HG02943 (cell line): Measurements from ENCODE around the gene GALNTL6.

Experiments used
- ATAC-seq: cut with Tn5 transposase; IDR thresholded peaks from one replicate; pipeline ENCODE4 v1.9.1; 2021; ENCODE audit warnings: mild to moderate bottlenecking, low read depth, moderate library complexity; ENCODE audit not compliant: unreplicated experiment

GALNTL6 gene

GRCh38 chr4:172099376-172099775, 286.2 kb downstream of the GALNTL6 start:
- no peak for ATAC-seq

DNA sequence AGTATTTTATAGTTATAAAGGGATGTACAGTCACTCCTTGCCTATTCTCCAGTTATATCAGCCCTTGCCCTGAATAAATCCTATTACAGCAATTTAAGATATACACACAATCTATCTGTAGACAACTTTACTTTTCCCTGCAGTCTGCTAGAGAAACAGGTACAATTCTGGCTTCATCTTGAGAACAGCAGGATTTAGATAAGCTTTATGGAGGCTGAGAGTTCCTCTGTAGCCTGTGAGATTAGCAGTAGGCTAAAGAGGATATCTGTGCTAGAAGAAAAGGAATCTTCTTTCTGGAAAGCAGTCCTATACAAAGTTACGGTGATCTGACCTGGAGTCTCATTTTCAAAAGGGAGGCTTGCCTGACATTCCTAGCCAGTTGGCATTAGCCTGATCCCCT, 290.3 kb downstream of the GALNTL6 start:
- ATAC-seq, result no peak

DNA sequence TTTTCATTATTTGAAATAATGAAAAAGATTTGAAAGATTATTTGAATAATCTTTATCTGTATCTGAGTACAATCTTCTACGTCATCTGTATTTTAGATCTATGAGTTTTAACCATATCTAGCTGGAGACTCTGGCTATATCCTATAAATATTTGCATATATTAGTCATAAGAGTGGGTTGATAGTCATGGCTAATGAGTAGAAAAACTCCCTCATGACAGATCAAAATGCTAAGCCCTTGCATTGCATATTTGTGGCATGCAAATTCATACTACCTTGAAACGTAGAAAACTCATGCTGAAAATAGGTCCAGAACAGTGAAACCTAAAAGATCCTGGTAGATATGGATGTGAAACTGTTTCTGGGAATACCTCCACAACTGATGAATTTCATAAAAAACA, 291.3 kb downstream of the GALNTL6 start:
- ATAC-seq, result no peak

DNA sequence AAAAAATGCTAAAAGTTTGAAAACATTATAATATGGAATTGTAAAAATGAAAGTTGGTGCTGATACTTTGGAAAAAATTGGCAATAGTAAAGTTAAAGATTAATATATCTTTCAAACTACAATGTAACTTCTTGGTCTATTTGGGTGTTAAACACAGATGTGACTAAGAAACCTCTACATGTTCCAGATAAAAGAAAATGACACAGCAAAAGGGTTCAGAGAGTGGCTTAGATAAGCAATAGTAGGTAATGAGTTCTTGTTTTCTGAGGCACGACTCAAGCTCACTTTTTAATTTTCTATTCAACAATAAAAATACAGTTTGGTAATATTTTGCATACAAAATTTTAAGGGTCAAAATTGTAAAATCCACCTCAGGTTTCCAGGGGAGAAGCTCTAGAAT, 292.7 kb downstream of the GALNTL6 start:
- no peak for ATAC-seq

GRCh38 chr4:172109466-172109865, 296.3 kb downstream of the GALNTL6 start:
- no peak for ATAC-seq

DNA sequence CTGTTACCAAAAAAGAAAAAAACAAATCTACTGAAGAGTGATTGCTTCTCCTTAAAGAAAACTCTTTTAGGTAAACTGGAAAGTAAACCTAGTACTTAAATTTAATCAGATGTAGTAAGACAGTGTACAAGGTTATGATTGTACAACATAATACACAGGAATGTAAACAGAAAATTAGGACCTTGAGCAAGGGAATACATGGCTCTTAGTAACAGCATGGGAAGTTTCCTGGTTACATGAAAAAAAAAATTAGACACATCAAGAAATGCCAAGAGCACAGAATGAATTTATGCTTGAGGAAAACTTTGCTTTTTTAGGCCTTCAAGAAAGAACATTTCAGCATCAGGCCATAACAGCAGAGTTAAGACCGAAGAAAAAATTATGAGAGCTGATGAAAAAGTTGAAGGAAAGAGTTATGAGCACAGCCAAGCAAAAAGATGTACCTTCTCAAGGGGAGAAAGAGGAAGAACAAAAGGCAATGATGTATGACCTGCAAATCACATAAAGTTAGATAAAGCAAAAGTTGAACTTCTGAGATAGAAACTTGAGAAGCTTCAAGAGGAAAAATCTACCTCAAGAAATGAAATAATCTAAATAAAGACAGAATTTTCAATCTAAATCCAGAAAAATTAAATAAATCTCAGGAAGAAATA, 311.6 kb downstream of the GALNTL6 start:
- ATAC-seq, result no peak

DNA sequence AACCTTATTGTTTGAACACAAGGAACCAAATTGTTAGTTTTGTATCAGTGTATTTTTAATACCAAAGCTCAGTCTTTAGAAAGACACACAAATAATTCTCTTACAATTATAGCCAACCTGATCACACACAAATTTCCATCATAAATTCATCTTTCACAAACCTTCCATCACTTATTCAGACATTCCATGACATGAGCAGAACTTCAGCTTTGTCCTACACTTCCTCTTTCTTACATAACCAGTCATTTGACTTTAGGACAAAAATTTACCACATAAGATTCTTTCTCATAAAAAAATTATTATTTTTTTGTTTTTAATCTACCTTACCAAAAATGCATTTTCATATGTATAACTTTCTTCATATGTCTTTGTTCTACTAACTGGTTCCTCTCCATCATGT, 312.2 kb downstream of the GALNTL6 start:
- ATAC-seq, result no peak

DNA sequence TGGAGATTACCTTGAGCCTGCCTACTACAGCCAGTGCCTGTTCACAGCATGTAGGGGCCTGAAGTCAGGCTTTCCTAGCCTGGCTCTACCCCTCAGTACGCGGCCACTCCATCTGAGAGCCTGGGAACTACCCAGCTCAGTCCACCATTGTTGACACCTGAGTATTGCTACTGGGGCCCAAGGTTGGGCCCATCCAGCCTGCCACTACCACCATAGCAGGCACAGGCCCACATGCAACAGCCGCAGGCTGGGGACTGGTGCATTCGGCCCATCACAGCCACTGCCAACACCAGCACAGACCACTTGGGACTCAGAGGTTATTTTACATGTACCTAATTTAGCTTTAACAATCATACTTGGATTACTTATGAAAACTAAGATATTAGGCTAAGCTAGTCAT, 314.0 kb downstream of the GALNTL6 start:
- ATAC-seq, result no peak

- ATAC-seq, result no peak
Measured at GRCh38 chr4:172129593-172129992, 316.4 kb downstream of the GALNTL6 start.

GRCh38 chr4:172134521-172134920, 321.3 kb downstream of the GALNTL6 start:
- ATAC-seq, result no peak

DNA sequence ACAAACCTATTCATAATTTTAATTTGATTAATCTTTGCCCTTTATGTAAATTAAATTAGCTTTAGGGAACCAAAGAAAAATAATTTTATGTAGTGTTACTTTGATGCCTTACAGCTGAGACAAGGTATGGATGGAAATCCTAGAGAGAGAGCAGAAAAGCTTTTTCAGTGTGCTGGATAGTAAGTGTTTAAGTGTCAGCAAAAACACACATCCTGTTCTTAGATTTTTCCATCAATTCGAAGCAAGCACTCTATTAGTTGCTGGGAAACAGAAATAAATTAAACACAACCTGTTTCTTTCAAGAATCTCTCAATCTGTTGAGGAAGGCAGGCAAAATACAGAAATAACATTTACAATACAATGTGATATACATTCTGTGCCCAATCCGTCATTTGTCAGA, 327.8 kb downstream of the GALNTL6 start:
- no peak for ATAC-seq

- ATAC-seq, result no peak
Measured at GRCh38 chr4:172142281-172142741, 329.1 kb downstream of the GALNTL6 start.

DNA sequence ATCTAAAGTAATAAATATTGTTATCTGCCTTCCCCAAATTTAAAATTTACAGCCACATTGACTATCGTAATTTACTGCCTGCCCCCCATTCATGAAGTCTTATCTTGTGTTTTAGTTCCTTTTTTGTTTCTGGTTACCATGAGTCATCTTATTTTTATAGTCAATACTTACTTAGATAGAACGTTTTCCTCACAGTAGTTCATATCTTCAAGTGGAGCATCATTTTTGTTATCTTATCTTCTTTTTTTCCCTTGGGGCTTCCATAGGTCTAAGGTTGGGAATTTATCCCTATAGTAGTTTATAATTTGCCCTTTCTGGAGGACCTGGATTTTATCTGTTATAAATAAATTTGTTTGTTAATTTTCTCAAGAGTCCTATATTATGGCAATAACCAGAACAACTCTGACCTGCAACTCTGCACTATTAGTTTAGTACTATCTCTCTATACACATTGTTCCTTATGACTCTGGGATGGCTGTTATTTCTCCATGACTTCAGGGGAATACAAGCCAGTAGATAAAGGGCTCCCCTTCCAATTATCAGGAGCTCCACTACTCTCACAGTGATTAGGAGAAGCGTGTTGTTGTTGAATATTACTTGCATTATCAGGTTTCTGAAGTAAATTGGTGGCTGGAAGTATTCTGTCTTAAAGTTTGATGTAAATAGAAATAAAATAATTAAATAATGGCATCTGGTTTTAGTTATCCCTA, 330.6 kb downstream of the GALNTL6 start:
- no peak for ATAC-seq

DNA sequence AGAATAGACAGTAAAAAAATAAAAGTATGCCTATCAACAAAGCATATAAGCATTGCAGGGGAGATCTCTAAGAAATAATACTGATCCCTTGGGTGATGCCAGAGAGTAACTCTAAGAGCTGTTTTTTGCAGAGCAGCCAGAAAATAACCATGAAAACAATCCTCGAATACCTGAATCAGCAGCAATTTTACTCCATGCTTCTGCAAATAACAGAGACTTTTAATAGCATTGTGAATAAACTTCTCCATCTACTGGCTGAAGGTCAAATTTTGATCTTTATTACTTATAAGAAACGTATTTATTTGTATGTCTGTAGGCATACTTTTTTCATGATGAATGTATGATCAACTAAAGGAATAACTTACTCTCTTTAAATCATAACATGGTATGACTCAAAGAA, 334.5 kb downstream of the GALNTL6 start:
- ATAC-seq, result no peak

GRCh38 chr4:172149329-172149728, 336.1 kb downstream of the GALNTL6 start:
- no peak for ATAC-seq

DNA sequence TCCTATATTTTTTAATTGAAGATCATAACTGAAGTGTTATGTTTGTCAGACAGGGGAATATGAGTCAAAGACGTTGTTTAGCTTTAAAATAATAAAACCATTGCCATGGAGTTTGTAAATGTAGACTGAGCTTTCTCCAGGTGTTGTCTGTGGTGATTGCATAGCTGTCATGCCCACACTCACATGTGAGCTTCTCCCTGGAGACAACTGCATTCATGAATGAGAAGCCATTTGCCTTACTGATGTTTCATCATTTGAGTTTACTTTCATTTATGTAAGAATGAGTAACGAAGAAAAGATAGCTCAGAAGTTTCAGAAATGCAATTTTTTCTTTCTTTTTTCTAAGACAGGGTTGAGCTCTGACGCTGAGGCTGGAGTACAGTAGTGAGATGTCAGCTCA, 339.1 kb downstream of the GALNTL6 start:
- no peak for ATAC-seq

DNA sequence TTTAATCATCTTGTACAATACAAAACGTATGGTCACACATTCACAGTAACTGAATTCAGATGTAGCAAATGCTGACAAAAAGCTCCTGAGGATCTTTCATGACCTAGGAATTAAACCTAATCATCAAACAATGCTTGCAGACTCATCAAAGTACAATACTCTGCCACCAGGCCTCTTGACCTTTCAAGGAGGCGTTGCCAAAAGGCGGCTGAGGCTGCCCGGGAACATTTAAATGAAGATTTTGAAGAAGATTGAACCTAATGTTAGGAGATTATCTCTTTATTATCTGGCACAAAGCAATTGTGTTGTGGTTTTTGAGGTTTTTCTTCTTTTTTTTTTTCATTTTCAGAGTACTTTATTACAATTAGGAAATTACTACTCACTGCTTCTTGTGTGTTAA, 340.5 kb downstream of the GALNTL6 start:
- no peak for ATAC-seq

GRCh38 chr4:172155838-172156345, 342.7 kb downstream of the GALNTL6 start:
- ATAC-seq, result no peak

DNA sequence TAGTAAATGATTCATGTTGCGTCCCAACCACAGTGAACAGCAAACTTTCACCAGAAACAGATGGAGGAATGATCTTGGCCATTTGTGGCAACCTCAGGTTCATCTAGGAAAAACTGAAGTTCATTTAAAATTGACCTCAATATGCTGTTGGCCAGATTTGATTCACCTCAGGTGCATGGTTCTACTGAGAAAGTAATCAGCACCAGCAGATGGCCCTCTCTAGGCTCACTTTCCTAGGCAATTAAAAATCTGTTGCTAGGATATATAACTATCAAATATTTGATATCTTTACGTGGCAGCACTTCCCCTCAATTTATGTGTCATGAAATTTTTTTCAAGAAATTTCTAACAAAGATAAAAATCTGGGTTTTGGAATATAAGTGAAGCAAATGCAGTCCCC, 344.7 kb downstream of the GALNTL6 start:
- no peak for ATAC-seq

DNA sequence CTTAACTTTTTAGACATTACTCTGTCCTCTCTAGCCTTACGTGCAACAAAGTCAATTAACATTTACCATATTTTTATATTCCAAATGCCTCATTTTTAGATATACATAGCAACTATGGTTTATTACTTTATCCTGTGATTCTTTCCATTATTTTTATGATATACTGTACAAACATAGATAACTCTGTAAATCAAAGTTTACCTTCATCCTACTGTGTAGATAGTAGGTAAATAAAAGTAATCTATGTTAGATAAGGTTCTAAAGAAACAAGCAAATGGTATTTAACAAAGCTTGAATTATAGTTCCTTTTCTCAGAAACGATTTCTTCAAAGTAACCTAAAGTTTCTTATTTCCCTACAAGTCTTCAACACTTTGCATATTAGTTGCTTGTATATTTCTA, 350.0 kb downstream of the GALNTL6 start:
- ATAC-seq, result no peak

- no peak for ATAC-seq
Measured at GRCh38 chr4:172168888-172169287, 355.7 kb downstream of the GALNTL6 start.

DNA sequence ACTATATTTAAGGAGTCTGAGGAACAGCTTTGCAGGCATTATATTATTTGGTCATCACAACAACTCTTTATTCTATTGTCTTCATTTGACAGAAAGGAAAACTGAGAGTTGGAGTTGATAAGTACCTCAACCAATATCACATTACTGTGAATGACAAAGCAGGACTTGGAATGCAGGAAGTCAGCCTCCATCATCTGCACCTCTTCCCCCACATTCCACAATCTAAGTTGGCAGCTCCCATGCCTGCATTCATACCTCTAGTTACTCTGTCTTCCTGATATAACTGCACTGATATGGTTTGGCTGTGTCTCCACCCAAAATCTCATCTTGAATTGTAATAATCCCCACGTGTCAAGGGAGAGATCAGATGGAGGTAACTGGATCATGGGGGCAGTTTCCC, 356.7 kb downstream of the GALNTL6 start:
- ATAC-seq, result no peak
